ENCODE measurements around the gene TTC34.
"Not testable (repeated sequence)": the region's sequence is repeated elsewhere in the genome, so short reads cannot be mapped to it uniquely, and the experiment has no call there.

The TTC34 gene

DNA sequence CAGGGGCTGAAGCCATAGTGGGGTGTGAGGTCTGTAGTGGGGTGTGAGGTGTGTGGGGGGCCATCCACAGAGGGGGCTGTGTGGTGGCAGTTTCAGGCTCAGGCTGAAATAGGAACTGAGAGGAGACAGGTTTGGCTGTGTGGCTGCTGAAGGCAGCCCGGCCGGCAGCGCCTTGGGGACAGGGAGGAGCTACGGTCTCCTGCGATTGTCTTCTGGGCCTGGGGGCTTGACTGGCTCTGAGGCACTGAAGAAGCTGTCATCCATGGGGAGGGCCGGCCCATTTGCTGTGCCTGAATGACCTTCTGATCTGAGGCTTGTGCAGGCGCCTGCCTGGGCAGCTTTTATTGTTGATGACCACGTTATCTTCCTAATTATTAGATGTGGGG lies 10.0 kb upstream of the TTC34 start:
- DNase-seq (ENCODE audit: low read depth in 3 of 3): no peak

DNA sequence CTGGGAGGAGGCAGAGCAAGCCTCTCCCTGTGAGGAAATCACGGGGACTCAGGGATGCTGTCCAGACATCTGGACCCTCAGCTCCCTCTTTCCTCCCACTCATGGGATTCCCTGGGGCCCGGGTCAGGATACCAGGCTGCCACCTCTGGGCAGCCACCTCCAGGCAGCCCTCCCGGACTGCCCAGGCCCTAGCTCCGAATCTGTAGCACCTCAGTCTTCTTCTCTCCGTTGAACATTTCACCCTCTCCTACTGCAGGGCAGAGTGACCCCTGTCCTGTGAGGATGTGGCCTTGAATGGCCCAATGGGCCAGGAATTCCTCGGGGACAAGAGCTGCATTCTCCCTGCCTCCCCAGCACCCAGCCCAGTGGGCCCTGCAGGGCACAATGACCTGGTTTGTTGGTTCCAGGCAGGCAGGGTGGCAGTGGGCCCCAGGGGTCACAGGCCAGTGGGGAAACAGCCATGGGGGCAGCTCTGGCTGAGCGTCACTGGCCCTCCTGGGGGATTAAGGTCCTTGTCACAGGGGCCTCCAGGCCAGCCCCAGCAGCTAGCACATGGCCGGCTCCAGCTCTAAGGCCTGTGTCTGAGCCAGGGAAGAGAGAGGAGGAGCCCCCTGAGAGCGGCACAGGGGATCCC lies 9.5 kb upstream of the TTC34 start:
- no peak for DNase-seq (ENCODE audit: low read depth in 3 of 3)

DNA sequence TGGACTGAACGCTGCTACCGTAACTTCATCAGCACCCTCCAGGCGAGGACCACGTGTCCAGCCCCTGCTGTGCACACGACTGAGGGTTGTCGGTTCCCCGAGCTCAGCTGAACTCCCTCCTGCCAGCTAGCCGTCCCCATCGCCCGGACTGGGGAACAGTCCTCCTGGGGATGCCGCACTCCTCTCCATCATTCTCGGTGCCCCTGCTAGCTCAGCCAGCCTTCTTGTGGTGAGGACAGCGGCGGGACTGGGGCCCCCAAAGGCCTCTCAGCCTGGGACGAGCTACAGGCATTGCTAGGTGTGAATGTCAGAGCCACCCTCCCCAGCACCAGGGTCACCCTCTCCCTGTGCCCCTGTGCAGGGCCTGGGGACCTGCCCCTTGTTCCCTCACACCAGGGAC lies 8.8 kb upstream of the TTC34 start:
- DNase-seq (ENCODE audit: low read depth in 3 of 3): no peak

DNA sequence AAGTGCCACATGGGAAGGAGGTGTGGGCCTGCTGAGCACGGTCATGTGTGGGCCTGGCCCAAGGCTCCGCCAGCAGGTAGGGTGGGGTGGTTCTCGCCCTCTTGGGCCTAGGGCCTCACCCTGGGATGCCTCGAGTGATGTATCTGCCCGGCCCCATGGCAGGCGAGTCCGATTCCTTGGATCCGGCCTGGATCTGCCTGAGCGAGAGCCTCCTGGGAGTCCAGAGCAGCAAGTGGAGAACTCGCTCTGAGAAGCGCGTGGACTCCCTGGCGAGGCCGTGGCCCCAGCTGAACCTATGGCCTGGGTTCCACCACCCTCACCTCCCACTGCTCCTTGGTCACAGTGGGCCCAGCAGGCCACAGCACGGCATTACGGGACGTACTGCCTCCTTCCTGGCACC lies 8.2 kb upstream of the TTC34 start:
- no peak for DNase-seq (ENCODE audit: low read depth in 3 of 3)

DNA sequence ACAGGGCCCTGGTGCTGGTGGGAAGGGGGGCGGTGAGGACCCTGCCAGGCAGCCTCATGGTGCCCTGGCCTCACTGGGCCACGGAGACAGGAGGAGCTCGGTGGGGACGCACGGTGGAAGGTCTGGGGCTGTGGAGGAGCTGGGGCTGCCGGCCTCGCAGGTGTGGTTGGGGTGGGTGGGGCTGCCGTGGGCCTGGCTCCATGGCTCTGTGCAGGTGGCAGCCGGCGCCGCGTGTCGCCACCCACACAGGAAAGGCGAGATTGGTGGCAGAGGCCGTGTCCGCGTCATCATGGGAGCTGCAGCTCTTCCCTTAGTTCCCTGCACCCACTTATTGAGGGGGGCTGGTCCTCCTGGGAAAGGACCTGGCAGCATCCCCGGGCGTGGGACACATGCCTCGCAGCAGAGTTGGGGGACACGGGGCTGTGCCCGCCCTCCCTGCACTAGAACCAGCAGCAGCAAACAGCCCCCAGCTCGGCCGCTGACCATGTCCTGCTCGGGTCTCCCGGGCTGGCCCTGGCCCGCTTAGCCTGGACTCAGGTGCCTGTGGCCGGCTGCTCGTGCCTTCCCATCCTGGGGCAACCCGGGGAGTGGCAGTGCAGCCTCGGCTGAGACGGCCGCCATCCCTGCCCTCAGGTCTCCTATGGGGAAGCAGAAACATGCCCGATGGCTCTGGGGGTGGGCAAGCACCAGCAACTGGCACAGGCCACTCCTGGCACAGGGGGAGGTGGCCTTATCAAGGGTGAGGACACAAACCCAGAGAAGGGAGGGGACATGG lies 7.5 kb upstream of the TTC34 start:
- no peak for DNase-seq (ENCODE audit: low read depth in 3 of 3)

DNA sequence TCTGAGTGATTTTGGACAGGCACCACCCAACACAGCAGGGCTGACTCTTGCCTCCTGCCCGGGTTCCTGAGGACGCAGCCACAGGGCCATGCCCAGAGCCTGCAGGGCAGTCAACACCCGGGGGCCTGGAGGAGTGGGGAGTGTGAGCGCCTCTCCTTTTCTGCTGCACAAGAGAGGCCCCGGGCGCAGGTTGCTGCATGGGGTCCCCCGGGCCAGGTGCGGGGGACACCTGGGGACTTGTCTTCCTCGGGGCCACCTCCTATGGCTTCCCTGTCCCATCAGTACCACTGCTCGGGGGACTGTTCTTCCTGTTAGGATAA lies 6.9 kb upstream of the TTC34 start:
- no peak for DNase-seq (ENCODE audit: low read depth in 3 of 3)

DNA sequence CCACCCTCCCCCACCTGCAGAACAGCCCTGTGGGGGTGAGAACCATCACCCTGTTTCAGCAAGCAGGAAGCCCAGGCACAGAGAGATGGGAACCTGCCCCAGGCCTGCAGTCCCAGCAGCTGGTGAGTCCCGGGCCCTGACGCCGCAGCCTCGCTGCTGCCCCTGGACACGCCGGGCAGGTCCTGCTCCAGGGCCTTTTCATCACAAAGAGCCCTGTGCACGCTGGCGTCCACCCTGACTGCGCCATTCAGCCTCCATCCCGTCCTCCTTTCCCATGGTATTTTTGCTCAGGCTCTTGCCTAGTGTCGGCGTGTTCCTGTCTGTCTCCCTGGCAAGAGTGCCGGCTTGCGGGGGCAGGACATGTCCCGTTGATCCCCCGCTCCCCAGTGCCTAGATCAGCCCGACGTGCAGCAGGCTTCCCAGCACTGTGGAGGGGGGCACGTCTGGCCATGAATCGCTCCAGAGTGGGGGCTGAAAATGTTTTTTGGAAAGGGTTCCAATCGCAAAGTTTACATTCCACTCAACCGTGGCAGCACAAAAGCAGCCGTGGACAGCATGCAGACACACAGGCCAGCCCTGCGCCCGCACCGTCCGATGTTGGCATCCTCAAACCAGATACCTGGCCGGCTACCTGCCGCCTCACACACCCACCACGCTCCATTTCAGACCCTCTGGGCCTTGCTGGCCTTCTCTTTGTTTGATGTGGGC lies 6.3 kb upstream of the TTC34 start:
- no peak for DNase-seq (ENCODE audit: low read depth in 3 of 3)

DNA sequence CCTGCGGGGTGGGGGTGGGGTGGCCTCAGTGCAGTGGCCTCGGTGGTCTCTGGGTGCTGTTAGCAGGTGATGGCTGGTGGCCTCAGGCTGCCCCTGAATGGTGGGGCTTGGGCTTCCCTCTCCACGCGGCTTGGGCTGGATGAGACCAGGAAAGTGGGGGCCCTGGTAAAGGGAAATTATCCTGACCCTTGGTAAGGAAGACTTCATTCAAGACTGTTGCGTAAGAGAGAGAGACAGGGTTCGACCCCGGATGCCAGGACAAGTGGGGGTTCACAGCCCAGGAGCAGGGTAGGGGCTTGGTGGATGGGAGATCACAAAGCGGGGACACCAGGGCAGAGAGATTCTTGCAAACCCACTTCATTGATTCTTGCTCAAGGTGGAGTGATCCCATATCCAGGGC lies 5.5 kb upstream of the TTC34 start:
- no peak for DNase-seq (ENCODE audit: low read depth in 3 of 3)

DNA sequence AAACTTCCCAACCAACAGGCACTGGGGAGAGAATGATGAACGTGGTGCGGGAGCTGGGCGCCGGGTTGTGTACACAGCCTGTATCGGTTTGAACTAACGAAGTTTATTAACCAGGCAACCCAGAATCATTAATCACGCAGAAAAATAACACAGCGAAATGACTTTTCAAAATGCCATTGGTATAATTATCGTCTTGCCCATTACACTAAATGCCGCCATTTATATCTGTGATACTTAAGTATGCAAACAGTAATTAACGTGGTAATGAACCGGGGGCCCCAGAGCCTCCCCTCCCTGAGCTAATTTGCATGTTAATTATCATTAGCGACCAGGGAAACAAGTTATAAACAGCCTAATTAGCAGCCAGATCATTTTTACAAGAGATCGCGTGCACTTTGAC lies 5.1 kb upstream of the TTC34 start:
- DNase-seq (ENCODE audit: low read depth in 3 of 3): no peak

DNA sequence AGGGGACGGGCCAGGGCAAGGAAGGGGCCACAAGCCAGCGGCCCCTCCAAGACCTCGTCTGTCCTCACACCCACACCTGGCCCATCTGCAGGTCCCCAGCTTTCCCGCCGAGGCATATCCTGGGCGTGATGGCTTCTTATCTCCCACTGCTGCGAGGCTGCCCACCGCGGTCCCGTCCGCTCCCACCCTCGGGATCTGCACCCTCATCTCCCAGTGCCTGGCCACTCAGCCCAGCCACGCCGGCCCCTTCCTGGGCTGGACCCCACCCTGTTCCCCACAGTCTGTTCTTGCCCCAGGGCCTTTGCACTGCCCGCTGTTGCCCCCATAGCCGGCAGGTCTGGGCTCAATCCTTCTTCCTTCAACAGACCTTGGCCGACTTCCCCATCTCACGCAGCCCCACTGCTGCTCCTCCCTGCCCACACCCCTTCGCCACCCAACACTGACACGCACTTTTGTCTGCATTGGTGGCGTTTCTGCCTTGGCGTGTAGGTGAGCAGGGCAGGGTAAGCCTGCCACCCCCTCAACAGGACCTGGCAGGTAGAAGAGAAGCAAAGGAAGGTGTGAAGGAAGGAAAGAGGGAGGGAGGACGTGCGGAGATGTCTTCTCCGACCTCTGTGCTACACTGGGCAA lies 4.4 kb upstream of the TTC34 start:
- no peak for DNase-seq (ENCODE audit: low read depth in 3 of 3)

DNA sequence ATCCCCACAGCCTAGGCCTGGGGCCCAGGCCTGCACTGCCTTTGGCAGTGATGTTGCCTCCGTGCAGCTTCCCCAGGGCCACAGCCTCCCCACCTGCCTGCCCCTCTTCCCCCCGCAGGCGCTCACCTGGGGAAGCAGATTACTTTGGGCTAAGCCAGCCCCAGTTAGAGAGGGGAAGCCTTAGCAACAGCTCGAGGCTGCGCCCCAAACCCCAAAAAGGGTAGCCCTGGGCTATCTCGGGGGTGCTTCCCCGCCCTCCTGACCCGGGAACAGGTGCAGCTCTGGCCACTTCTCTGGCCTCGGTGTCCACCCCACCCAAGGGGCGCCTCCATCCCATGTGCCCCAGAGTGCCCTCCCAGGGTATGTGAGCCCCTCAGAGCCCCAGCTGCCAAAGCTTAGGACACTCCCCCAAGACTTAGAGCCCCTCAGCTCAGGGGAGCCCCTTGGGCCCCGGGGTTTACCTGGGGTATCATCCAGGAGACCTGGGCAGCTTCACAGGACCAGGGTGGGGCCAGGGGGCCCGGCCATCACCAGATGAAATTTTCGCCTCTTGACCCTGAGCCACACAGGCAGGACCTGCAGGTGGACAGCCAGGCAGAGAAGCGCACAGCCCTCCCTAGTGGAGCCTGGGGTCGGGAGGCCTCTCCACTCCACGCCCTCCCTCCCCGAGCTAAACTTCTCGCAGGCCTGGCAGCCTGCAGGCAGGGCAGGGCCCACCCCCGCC lies 3.3 kb upstream of the TTC34 start:
- DNase-seq (ENCODE audit: low read depth in 3 of 3): no peak

DNA sequence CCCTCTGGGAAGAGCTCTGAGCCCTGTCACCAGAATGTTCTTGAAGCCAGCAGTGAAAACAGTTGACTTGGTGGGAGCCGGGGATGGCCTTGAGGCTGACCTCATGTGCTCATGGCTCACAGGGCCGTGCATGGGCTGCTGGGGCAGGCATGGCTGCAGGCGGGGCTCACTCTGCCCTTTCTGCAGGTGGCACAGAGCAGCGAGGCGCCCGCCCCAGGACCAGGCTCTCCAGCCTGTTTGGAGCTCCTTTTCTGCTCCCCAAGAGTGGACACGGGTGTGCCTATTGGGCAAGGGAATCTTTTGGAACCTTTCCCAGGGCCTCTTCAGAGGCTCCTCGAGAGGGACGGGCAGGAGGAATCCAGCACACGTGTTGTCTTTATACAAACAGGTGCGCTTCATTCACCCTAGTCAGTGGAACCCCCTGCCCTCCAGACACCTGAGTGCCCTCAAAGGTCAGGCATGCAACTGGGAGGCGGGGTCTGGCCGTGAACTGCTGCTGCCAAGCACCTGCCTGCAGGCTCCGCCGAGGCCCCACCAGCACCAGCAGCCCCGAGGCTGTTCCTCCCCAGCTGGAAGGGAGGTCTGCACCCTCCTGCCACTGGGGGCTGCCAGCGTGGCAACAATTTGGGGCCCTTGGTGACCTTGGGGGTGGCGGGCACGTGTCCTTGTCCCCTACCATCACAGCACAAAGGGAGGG lies 2.6 kb upstream of the TTC34 start:
- DNase-seq (ENCODE audit: low read depth in 3 of 3): no peak

DNA sequence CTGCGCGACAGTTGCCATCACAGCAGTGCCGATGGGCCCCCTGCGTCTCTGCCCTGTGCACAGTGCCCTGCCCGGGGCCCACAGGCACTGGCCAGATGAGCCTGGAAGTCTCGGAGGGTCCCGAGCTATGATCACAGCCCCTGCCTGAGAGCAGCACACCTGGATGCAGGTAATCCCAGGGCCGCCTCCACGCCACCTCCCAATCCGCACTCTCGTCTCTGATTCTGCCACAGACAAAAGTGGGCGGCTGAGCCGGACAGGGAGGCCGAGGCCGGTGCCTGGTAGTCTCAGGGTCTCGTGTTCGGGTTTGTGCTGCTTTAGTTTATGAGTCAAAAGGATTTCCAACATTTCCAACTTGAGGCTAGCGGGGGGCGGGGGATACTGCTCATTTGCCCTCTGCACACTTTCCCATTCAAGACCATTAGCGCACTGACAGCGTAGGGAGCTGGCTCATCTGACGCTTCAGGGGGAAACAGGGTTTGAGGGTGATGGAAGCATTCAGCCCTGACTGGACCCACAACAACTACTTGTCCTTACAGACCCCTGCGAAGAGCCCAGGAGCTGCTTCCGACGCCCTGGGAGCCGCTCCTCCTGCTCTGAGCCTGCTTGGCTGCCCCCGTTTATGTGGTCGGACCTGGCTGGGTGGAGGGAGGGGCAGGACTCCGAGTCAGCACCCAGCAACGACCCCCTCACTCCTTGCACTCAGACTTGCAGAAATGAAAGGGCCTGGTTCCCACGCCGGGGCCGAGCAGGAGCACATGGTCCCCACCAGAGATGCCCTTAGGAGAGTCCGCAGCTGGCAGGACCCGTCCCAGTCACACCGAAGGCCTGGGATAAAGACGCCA lies 1.8 kb upstream of the TTC34 start:
- no peak for DNase-seq (ENCODE audit: low read depth in 3 of 3)

DNA sequence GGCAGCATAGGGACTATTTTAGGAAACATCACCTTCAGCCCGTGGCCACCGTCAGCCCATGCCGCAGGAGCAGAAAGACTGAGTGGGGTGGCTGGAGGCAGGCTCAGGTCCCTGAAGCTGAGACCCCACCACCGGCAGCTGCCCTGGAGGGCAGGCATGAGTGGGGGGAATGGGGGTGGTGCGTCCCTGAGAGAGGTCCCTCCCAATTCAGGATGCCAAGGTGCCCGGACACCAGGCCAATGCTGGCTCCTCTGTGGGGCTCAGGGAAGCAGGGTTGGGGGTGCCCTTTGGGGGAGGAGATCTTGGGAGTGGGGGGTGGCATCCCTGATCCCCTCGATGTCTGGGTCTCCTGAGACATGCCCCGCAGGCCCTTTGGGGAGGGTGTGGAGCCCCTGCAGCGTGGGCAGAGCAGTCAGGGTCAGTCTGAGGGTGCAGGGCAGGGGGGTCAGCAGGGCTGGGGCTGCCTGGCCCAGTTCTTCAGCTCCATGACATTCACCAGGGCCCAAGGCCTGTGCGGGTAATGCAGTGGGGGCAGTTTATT lies 998 bp upstream of the TTC34 start:
- DNase-seq (ENCODE audit: low read depth in 3 of 3): no peak

DNA sequence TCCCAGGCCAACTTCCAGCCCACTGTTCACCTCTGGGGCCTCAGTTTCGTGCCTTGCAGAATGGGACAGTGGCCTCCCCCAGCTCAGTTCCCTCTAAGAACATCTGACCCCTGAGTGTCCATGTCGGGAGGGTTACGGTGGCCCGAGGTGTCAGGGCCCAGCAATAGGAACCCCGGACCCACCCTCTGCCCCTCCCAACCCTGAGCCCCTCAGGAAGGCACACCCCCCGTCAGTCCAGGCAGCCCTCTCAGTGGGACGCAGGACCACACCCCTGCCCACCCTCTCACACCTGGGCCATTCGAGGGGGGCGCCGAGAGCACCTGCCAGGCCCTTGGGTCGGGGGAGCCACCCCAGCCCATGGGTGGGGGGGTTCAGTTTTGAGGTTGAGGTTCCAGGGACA lies 447 bp downstream of the TTC34 start:
- no peak for DNase-seq (ENCODE audit: low read depth in 3 of 3)

DNA sequence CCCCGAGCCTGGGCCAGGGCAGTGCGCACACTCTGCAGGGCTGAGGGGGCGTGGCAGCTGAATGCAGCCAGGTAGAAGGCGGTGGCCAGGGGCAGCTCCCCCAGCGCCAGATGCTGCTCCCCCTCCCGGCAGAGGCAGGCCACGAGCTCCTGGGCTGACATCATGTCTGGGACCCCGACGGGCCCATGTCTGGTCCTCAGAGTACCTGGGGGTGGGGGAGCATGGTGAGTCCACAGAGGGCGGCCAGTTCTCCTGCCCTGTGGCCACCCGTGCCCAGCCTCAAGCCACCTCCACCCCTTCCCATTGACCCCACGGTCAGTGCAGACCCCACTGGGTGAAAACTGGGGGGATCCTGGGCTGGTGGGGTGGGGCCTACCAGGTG lies 838 bp downstream of the TTC34 start:
- no peak for DNase-seq (ENCODE audit: low read depth in 3 of 3)

DNA sequence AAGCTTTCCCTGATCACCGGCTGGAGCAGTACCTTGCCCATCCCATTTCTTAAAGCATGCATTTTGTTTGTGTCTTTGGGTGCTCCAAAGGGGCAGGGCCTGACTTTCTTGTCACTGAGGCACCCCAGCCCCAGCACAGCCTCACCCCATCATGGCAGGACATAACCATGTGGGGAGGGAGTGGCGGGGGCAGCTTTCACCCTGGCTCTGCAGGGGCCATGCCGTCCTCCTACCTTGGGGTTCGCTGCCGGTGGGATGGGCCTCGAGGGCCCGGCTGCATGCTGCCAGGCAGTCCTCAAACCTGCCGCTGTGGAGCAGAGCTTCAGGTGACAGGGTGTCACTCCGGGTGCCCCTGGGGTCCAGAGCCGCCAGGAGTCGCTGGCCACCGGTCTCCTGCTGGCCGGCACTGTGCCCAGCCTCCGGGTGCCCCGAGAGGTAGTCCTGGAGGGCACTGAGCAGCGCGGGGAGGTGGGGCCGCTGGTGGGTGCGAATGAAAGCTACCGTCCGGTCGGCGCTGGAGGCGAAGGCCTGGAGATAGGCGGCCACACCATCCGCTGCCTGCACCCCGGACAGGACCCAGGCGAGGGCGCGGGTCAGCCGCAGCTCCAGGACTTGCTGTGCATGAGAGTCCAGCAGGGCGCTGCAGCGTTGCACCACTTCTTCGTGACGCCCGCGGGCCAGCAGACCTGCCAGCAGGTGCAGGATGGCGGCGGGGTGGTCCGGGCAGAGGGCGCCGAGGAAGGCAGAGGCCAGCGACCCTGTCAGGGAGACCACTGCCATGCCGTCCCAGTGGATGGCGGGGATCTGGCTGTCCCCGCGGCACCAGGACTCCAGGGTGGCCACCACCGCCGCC lies 1.5 kb downstream of the TTC34 start:
- no peak for DNase-seq (ENCODE audit: low read depth in 3 of 3)

DNA sequence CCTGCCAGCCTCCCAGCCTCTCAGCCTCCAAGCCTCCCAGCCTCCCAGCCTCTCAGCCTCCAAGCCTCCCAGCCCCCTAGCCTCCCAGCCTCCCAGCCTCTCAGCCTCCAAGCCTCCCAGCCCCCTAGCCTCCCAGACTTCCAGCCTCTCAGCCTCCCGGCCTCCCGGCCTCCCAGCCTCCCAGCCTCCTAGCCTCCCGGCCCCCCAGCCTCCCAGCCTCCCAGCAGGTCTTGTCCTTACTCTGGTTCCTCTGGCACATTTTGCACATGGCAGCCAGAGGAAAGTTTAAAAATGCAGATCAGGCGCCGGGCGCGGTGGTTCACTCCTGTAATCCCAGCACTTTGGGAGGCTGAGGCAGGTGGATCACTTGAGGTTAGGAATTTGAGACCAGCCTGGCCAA lies 2.5 kb downstream of the TTC34 start:
- DNase-seq (ENCODE audit: low read depth in 3 of 3): not testable (repeated sequence)

DNA sequence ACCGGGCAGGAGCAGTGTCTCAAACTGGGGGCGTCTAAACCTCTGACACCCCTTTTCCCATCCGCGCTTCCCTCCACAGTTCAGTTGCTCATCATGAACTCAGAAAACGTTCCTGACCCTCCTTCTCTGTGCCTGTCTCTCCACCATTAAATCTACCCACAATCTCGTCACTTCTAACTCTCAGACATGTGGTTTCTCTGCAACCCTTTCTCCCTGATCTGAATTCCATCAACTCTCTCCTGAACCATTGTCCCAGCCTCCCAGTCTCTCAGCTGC lies 3.8 kb downstream of the TTC34 start:
- DNase-seq (ENCODE audit: low read depth in 3 of 3): no peak

Data from stimulated activated CD4-positive, alpha-beta T cell treated with anti-CD3 and anti-CD28 coated beads, TNF-alpha, amount 100 ng/mL, for 4 hours (primary cell).